T47D (cell line): Measurements from ENCODE around the gene ISL1.

Source experiments
- DNase-seq, 2 experiments: peaks; one replicate each; pipeline versions ENCODE4 v3.0.0 to v3.0.0-alpha.2; 2011 to 2012; ENCODE audit warnings: low read depth in 1 of 2, low spot score in 1 of 2
- JUND ChIP-seq: IDR thresholded peaks from 2 replicates; pipeline ENCODE4 v1.6.1; 2012; ENCODE audit warnings: low read depth
- in situ Hi-C: cut with HindIII; loops from 2 replicates; pipeline ENCODE4 v1.10.0; 2016; ENCODE audit warnings: low sequenced_read_pairs, low pct_unique_long_range_greater_than_20kb

Gene ISL1

DNA sequence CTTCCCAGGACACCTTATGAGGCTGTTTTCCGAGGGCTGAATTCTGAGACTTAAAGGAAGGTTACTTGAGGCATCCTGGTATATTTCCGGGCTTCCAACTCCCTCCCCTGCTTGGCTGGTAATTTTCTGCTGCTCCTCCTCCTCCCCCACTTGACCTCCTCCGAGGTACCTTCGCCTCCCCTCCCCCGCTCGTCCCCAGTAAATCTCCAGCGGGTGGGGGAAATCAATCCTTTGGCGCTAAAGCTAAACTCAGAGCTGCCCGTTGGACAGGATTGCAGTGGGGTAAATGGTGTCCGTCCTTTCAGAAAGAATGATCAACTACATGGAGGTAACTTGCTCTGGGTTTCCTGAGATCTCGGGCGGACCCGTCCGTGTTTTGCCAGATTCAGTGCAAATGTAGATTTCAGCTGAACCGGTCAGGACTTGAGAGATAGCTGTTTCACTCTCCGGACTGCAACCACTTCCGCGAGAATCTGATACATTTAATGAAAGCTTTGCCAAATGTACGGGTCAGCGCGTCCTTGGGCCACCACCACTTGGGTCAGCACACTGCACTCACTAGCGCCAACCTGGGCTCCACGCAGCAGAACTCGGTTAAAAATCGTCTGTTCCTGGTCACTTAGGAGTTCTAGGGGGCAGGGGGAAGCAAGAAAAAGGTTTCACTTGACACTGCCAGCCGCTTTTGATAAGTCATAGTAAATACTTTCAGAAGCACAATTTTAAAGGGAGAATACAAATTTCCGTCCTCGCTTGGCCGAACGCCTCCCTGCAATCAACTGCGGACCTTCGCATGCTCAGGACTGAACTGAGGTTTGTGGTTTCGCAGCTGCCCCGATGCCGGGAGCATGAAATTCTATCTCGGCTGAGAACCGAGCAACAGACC, 4.6 kb upstream of the ISL1 start:
- peak in 1 of 2 experiments; percentile 27 for DNase-seq
- in situ Hi-C loops: no loop called here
- no peak for TF ChIP-seq JUND

DNA sequence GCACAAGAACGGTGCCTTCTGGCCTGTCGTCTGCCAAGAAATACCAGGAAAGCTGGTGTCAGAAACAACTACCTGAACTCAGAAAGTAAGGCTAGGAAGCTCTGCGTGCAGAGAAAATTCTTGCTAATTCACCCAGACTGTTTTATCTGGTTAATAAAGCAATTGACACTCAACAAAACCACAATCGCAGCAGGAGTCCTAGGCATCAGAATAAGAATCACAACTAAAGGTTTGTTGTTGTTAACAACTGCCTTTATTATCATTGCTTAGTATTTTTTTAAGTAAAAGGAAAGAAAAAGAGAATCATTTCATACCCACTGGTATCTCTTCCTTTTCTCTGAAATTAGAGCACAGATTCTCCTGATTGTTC, 3.9 kb upstream of the ISL1 start:
- TF ChIP-seq JUND: no peak
- in situ Hi-C loops: no loop called here
- DNase-seq: no peak

DNA sequence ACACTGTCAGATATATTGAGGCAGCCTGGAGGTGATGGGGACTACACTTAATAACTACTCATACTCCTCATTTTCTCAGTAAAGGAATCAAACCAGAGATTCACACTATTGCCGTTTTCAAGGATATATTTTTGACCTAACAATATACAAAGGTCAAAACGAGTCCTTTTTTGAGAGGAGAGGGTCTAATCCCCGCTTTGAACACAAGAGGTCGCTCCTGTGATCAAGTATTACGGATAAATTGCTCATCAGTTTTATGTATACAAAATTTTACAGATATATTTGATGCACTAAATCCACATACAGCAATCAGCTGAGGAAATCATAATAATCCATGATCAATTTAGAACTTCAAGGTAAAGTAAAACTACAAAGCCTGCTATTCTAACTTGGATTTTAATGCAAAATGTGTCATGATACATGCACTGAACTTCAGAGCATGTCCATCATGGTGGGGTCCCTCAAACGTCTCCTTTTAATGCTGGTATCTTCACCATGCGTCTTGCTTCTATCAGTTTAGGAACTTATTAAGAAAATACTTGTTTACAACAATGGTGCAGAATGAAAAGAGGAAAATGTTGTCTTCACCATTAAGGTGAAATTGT, 2.5 kb upstream of the ISL1 start:
- peak; percentile 58 to 69 for DNase-seq
- no peak for TF ChIP-seq JUND
- in situ Hi-C loops: no loop called here

DNA sequence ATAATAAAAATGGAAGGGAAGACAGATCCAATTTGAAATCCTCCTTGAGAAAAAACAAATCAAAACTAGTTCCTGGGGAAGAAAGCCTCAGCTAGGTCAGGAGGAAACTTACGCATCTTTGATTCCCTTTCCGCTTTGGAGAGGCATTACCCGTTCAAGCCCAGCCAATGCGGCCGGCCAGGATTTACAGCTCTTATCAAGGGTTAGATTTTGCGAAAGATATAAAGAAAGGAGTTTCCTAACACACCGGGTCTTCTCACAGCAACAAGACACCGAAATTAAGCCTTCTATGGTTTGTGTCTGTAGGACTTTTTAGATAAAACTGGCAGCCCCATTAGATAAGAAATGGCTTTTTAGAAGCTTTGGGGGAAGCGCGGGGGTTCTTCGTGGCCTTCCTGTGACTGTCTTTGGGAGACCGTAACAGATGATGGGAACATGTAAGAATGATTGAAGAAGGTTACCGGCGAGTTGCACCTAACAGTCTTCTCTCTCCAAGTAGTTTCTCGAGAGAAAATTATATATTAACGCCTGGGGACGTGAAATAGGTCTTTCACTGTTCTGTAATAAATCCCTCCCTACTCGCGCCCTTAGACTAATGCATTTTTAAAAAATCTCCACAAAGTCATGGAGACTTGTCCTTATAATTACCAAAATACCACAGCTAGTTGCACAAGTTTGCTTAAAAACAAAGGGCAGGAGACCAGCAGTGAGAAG, 1.3 kb upstream of the ISL1 start:
- no peak for DNase-seq
- in situ Hi-C loops: no loop called here
- no peak for TF ChIP-seq JUND

DNA sequence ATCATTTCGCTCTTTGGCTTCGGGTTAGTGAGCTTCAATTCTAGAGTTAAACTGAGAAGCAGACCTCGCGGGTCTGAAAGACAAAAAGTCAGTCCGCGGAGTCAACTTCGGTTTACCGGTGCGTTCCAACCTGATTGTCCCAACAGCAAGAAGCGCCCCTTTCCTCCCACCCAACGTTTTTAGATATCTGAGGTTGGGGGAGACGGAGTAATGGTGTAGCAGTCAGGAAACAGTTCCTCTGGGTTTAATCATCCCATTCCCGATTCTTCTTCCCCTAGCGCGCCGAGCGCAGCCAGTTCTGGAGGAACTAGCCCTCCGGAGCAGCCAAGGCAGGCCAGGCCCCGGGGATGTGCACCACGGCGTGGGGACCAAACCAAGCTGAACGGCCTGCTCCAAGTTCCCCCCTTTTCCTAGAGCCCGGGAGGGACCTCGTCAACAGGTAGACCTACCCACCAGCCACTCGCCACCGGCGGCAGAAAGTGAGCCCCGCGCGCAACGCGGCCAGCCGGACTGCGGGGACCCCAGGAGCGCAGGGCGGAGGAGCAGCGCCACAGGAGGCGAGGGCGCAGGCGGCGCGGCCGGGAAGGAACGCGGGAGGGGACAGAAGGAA, 622 bp upstream of the ISL1 start:
- in situ Hi-C loops: no loop called here
- DNase-seq: no peak
- no peak for TF ChIP-seq JUND

DNA sequence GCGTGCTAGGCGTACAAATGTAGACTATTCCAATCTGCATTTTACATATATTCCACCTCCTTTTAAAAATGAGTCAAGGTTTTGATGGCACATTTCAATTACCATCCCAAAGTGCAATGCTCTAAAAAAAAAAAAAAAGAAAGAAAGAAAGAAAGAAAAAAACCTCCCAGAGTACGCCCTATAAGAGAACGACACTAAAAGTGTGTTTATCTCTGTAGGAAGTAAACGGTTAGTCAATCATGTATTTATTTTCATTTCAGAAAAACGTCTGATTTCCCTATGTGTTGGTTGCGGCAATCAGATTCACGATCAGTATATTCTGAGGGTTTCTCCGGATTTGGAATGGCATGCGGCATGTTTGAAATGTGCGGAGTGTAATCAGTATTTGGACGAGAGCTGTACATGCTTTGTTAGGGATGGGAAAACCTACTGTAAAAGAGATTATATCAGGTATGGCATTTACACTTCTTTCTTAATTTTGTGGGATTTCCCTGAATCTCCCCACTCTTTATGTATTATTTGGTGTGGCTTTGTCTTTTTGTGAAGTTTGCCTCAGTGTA, 1.1 kb downstream of the ISL1 start:
- DNase-seq: no peak
- in situ Hi-C loops: no loop called here
- TF ChIP-seq JUND: no peak

DNA sequence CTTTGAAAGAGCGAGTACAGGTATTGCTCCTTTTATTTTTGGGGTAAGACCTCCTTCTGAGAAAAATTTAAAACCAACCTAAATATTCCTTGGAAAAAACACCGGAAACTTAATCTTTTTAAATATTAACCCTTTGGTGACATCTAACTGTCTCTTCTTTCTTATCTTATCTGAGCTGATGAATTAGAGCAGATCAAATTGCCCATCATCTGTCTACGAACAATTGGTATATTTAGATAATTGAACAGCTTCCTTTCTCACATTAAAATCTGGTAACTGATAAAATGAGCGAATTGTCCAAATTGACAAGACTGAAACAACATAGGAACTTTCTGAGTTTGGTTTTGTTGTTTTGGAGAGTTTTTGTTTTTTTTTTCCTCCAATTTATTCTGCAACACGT, 2.0 kb downstream of the ISL1 start:
- in situ Hi-C loops: no loop called here
- no peak for TF ChIP-seq JUND
- no peak for DNase-seq

DNA sequence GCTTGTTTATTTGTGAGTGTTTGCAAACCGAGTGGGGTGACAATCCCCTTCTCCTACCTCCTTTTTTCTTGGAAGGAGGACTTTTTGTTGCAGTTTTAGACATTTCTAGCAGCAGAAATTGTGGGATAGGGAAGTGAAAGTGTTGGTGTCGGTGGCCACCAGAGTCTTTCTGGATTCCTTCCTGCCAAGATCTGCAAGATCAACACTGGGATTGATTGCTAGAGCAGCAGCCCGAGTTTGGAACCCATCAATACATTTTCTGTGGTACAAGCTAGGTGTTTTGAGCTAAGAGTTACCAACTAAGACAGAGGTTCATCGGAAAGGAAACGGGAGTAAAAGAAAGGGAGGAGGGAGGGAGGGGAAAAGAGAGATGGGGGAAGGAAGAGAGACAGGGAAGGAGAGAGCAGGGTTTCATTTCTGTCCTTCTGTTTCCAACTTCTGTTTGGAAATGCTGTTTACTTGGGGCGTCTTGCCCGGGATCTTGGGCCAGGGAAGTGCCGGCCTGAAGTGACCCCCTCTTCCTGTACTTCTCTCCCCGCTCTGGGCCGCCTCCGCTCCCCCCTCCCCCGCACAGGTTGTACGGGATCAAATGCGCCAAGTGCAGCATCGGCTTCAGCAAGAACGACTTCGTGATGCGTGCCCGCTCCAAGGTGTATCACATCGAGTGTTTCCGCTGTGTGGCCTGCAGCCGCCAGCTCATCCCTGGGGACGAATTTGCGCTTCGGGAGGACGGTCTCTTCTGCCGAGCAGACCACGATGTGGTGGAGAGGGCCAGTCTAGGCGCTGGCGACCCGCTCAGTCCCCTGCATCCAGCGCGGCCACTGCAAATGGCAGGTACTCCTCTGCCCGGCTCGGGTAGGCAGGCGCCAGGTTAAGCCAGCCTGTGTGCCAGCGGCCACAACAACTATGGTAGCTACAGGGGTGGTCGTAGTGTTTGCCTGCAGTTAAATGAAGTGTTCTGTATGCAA, 4.0 kb downstream of the ISL1 start:
- in situ Hi-C loops: no loop called here
- no peak for TF ChIP-seq JUND
- no peak for DNase-seq

DNA sequence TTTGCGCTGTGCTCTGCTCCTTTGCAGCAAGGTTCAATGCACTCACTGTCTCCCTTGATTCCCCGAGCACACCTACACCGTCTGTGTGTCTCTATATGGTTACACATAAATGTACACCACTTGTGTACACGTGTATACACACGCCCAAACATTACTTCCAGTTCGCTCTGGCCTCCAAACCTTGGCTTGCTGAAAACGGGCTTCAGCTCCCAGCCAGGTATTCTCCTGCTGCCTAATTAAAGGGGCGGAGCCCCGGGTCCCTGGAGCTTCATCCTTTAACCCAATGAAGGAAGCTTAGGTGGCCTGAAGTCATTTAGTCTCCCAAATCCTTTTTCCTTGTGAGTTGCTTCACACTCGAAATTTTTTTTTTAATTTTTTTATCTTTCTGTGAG, 4.6 kb downstream of the ISL1 start:
- TF ChIP-seq JUND: no peak
- in situ Hi-C loops: no loop called here
- DNase-seq: peak in 1 of 2 experiments; percentile 12

DNA sequence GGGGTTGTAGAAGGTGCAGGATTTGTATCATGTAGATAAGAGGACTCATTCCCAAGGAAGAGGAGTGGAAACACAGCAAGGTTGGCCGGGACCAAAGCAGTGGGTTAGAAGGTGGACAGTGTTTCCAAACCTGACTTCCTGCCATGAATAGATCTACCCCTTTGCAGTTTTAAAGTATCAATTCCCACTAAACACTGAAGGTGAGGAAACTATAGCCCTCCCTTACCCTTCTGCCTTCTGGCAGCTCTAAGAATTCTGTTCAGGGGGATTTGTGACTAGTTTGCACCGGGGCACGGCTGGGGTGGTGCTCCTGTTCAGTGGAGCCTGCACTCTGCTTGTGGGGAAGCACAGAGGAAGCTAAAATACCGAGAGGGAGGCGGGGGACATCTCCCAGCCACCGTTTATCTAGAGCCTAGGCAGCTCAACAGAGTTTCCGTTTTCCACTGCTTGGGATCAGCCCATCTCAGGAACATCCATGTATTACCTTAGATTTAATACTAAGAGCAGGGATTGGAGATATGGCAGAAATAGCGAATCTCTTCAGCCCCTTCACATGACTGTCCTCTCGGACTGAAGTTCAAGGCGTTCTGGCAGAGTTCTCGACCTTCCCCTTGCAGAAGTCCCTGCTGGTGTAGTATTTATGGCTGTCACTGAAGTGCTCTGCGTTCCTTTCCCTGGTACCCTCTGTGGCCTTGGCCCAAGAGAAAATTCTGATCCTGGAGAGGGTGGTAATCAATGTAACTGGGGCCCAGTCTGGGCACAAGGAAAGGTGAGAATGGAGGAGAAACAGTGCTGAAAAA, 5.4 kb downstream of the ISL1 start:
- TF ChIP-seq JUND: no peak
- DNase-seq: no peak
- in situ Hi-C loops: no loop called here

DNA sequence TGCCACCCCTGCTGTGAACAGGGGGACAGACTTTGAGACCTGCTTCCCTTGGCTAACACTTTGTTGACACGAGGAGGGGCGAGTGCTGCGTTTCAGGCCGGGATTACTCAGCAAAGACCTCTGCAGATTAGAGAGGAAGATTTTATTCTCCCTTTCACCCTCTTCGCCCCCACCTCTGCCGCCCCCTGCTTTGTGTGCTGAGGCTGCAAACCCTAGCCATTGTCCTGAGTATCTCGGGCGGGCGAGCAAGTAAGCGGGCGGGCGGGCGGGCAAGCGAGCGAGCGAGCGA, 6.0 kb downstream of the ISL1 start:
- DNase-seq: no peak
- TF ChIP-seq JUND: no peak
- in situ Hi-C loops: no loop called here
